GM13976 (cell line): Measurements from ENCODE around the gene PCDHGB4.

Experiments used
- DNase-seq: peaks from one replicate; pipeline ENCODE4 v3.0.0; 2012; ENCODE audit warnings: low spot score
- CTCF ChIP-seq: IDR thresholded peaks from 2 replicates; pipeline ENCODE4 v1.5.1; 2012; ENCODE audit warnings: borderline replicate concordance, mild to moderate bottlenecking; ENCODE audit not compliant: insufficient read depth; ENCODE audit errors: extremely low read depth, missing control alignments, control extremely low read depth
- in situ Hi-C: fragments of 300-500 bp; cut with MboI; formaldehyde crosslinking; loops from one replicate; pipeline ENCODE4 v1.12.0; 2022; ENCODE audit warnings: low sequenced_read_pairs, mixed read lengths, inconsistent platforms; ENCODE audit not compliant: unreplicated experiment

The PCDHGB4 gene

GRCh38 chr5:141356133-141356532, 31.4 kb upstream of the PCDHGB4 start:
- no peak for DNase-seq
- no peak for TF ChIP-seq CTCF
- in situ Hi-C loops = no loop called here

- in situ Hi-C loops = no loop called here
- no peak for TF ChIP-seq CTCF
- DNase-seq = no peak
Observed at GRCh38 chr5:141356950-141357349, 30.5 kb upstream of the PCDHGB4 start.

- no peak for TF ChIP-seq CTCF
- in situ Hi-C loops = no loop called here
- peak; percentile 73 for DNase-seq
Observed at GRCh38 chr5:141359790-141360426, 27.6 kb upstream of the PCDHGB4 start, which contains the start of gene PCDHGB2. PCDHGB2 (plus strand) TSS chr5:141359994; CDS start chr5:141360136, 142 bp downstream.

GRCh38 chr5:141360685-141361084, 26.8 kb upstream of the PCDHGB4 start:
- no peak for DNase-seq
- in situ Hi-C loops = no loop called here
- no peak for TF ChIP-seq CTCF

GRCh38 chr5:141362719-141363118, 24.8 kb upstream of the PCDHGB4 start:
- in situ Hi-C loops = no loop called here
- TF ChIP-seq CTCF = no peak
- no peak for DNase-seq

GRCh38 chr5:141363952-141364660, 23.4 kb upstream of the PCDHGB4 start, which contains the start of gene PCDHGA5:
PCDHGA5 (plus strand) TSS chr5:141364162; CDS start chr5:141364331, 169 bp downstream.
- no peak for DNase-seq
- TF ChIP-seq CTCF = no peak
- in situ Hi-C loops = no loop called here
